PC-9 (cell line): ENCODE data around the gene RPTOR.

Source experiments
- CTCF ChIP-seq: fragments of 200-600 bp; sonication (generic); conservative IDR thresholded peaks from 2 replicates; pipeline ENCODE4 v1.6.1; 2017; ENCODE audit warnings: mixed run types, antibody characterized with exemption, mild to moderate bottlenecking, moderate library complexity
- EZH2 ChIP-seq: fragments of 200-600 bp; sonication (generic); IDR thresholded peaks from 2 replicates; pipeline ENCODE4 v1.8.0; 2017; ENCODE audit warnings: antibody characterized with exemption, low read depth

- TF ChIP-seq CTCF (no peak), EZH2 (no peak)
Measured at GRCh38 chr17:81002013-81002384, 457.4 kb downstream of the RPTOR start.
